H1 (cell line): ENCODE measurements around the gene BCL2L12.
A peak's percentile ranks its signal among the peaks of the same experiment; 100 is the strongest.

Experiments used
- ASH2L ChIP-seq: fragments of 200-600, 300-600 bp; sonication (generic); IDR thresholded peaks from one replicate; pipeline ENCODE4 v1.7.1; 2017; ENCODE audit warnings: low read length
- KDM5A ChIP-seq: fragments of 200-600 bp; IDR thresholded peaks from 2 replicates; pipeline ENCODE4 v1.7.1; 2012; ENCODE audit warnings: mild to moderate bottlenecking, low read length, inconsistent platforms, mixed read lengths
- POLR2A ChIP-seq, 2 experiments: IDR thresholded peaks; 1 replicate in 1 of 2; 2 replicates in 1 of 2; pipeline ENCODE4 v1.6.1; 2011; ENCODE audit warnings: low read depth in 2 of 2, low read length in 2 of 2, mild to moderate bottlenecking in 2 of 2; ENCODE audit errors: control extremely low read depth in 1 of 2
- POLR2AphosphoS5 ChIP-seq: IDR thresholded peaks from 2 replicates; pipeline ENCODE4 v1.6.1; 2011; ENCODE audit warnings: low read depth, low read length
- YY1 ChIP-seq: IDR thresholded peaks from 2 replicates; pipeline ENCODE4 v1.6.1; 2011; ENCODE audit warnings: low read depth, mild to moderate bottlenecking, low read length
- TF ChIP-seq, protein P1 (sequence below): IDR thresholded peaks from 2 replicates; pipeline ENCODE4 v1.6.1; 2012; ENCODE audit warnings: inconsistent platforms
- TF ChIP-seq, protein P2 (sequence below), 3 experiments: IDR thresholded peaks; 1 replicate in 2 of 3; 2 replicates in 1 of 3; pipeline versions ENCODE4 v1.5.1 to v1.6.1; 2011; ENCODE audit warnings: low read length in 3 of 3, mild to moderate bottlenecking in 3 of 3, inconsistent platforms in 2 of 3, low read depth in 1 of 3, moderate library complexity in 1 of 3; ENCODE audit not compliant: insufficient read depth in 1 of 3; ENCODE audit errors: control extremely low read depth in 1 of 3
- TF ChIP-seq, protein P3 (sequence below): IDR thresholded peaks from 2 replicates; pipeline ENCODE4 v1.6.1; 2012; ENCODE audit warnings: inconsistent platforms
- TF ChIP-seq, protein P4 (sequence below): IDR thresholded peaks from 2 replicates; pipeline ENCODE4 v1.6.1; 2012; ENCODE audit warnings: low read length, inconsistent platforms

DNA sequence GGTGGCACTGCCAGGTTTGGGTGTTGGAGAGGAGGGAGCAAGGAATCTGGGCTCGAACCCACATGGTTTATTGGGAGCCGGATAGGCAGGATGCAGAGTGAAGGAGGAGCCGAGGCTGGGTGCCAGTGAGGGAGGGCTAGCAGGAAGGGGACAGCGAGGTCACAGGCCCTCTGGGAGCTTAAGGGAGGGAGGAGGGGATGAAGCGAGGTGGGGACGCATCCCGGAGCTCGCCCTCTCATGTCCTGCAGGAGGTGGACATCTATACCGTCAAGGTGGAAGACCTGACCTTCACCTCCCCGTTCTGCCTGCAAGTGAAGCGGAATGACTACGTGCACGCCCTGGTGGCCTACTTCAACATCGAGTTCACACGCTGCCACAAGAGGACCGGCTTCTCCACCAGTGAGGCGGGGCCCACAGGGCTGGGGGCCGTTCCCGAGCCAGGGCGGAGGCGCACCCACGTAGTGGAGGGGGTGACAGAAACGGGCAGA lies 20.2 kb downstream of the BCL2L12 start:
- TF ChIP-seq, protein P1, sequence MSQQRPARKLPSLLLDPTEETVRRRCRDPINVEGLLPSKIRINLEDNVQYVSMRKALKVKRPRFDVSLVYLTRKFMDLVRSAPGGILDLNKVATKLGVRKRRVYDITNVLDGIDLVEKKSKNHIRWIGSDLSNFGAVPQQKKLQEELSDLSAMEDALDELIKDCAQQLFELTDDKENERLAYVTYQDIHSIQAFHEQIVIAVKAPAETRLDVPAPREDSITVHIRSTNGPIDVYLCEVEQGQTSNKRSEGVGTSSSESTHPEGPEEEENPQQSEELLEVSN = no peak
- TF ChIP-seq, protein P2, sequence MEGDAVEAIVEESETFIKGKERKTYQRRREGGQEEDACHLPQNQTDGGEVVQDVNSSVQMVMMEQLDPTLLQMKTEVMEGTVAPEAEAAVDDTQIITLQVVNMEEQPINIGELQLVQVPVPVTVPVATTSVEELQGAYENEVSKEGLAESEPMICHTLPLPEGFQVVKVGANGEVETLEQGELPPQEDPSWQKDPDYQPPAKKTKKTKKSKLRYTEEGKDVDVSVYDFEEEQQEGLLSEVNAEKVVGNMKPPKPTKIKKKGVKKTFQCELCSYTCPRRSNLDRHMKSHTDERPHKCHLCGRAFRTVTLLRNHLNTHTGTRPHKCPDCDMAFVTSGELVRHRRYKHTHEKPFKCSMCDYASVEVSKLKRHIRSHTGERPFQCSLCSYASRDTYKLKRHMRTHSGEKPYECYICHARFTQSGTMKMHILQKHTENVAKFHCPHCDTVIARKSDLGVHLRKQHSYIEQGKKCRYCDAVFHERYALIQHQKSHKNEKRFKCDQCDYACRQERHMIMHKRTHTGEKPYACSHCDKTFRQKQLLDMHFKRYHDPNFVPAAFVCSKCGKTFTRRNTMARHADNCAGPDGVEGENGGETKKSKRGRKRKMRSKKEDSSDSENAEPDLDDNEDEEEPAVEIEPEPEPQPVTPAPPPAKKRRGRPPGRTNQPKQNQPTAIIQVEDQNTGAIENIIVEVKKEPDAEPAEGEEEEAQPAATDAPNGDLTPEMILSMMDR (IDR thresholded peaks at IDR 0.05; ENCODE audit: control extremely low read depth in 1 of 3, insufficient read depth in 1 of 3, low read depth in 1 of 3, low read length in 3 of 3) = no peak
- TF ChIP-seq, protein P3, sequence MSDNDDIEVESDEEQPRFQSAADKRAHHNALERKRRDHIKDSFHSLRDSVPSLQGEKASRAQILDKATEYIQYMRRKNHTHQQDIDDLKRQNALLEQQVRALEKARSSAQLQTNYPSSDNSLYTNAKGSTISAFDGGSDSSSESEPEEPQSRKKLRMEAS = no peak
- no peak for TF ChIP-seq KDM5A
- TF ChIP-seq POLR2A (IDR thresholded peaks at IDR 0.05; ENCODE audit: control extremely low read depth in 1 of 2, low read depth in 2 of 2, low read length in 2 of 2) = peak in 1 of 2 experiments; percentile 36; a peak in 1 of 3 replicates
- TF ChIP-seq POLR2AphosphoS5 = peak; percentile 76
- no peak for TF ChIP-seq ASH2L
- TF ChIP-seq, protein P4, sequence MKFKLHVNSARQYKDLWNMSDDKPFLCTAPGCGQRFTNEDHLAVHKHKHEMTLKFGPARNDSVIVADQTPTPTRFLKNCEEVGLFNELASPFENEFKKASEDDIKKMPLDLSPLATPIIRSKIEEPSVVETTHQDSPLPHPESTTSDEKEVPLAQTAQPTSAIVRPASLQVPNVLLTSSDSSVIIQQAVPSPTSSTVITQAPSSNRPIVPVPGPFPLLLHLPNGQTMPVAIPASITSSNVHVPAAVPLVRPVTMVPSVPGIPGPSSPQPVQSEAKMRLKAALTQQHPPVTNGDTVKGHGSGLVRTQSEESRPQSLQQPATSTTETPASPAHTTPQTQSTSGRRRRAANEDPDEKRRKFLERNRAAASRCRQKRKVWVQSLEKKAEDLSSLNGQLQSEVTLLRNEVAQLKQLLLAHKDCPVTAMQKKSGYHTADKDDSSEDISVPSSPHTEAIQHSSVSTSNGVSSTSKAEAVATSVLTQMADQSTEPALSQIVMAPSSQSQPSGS = no peak
- TF ChIP-seq YY1 = no peak
